Lung (tissue), 12 donors: ENCODE results near the gene TNFSF9. TPM values are rescaled to one million over a fixed set of nuclear protein-coding genes. Genes with fewer than 3 reads are reported as not detected.
A peak's percentile ranks its signal among the peaks of the same experiment; 100 is the strongest.
"Not testable (repeated sequence)": the region's sequence is repeated elsewhere in the genome, so short reads cannot be mapped to it uniquely, and the experiment has no call there.

Source experiments
- ATAC-seq: fragments of 200-7000 bp; cut with Tn5 transposase; one replicate; pipeline ENCODE4 v1.9.1; 2020; ENCODE audit warnings: moderate number of reproducible peaks; ENCODE audit not compliant: insufficient read depth, low FRiP score
- DNase-seq, 3 donors: peaks; one replicate each; pipeline ENCODE4 v3.0.0-alpha.2; 2013 to 2017
- H3K27ac ChIP-seq, 2 donors: one replicate each; pipeline ENCODE4 v1.5.1; 2013; ENCODE audit warnings: mild to moderate bottlenecking in 2 of 2, moderate library complexity in 2 of 2, control low read depth in 1 of 2, inconsistent platforms in 1 of 2, low read depth in 1 of 2, low read length in 1 of 2
- H3K27me3 ChIP-seq, 3 donors: one replicate each; pipeline ENCODE4 v1.5.1; 2013; ENCODE audit warnings: low read length in 2 of 3; ENCODE audit not compliant: control insufficient read depth in 3 of 3, insufficient read depth in 3 of 3
- H3K36me3 ChIP-seq, 4 donors: one replicate each; pipeline ENCODE4 v1.5.1; 2013; ENCODE audit warnings: low read length in 4 of 4, mild to moderate bottlenecking in 1 of 4, moderate library complexity in 1 of 4; ENCODE audit not compliant: control insufficient read depth in 4 of 4, insufficient read depth in 4 of 4
- H3K4me1 ChIP-seq, 5 donors: one replicate each; pipeline ENCODE4 v1.5.1; 2013; ENCODE audit warnings: low read length in 5 of 5, mild to moderate bottlenecking in 2 of 5, moderate library complexity in 1 of 5; ENCODE audit not compliant: control insufficient read depth in 5 of 5, insufficient read depth in 5 of 5
- H3K4me3 ChIP-seq: one replicate; pipeline ENCODE4 v1.5.1; 2013; ENCODE audit warnings: mild to moderate bottlenecking, control low read depth, moderate library complexity
- H3K9ac ChIP-seq, 2 donors: one replicate each; pipeline ENCODE4 v1.5.1; 2013; ENCODE audit warnings: low read length in 2 of 2, control low read depth in 1 of 2; ENCODE audit not compliant: insufficient read depth in 1 of 2
- H3K9me3 ChIP-seq, 4 donors: one replicate each; pipeline ENCODE4 v1.5.1; 2013; ENCODE audit warnings: low read length in 3 of 4, mild to moderate bottlenecking in 1 of 4, moderate library complexity in 1 of 4; ENCODE audit not compliant: control insufficient read depth in 4 of 4, insufficient read depth in 3 of 4
- WGBS, 2 donors: extraction: QIAGEN DNeasy Blood & Tissue Kit; methylation state at CpG; one replicate each; pipeline ENCODE4 v1.1.7; 2013; 5-methylcytosine and 5-hydroxymethylcytosine counted together
- polyA plus RNA-seq, 2 donors: library from polyadenylated mRNA; stranded (reverse); fragments of 200-250 nt; gene quantifications; one replicate each; pipeline ENCODE4 v1.2.1, GENCODE V29; 2013
- total RNA-seq, 2 donors: library from RNA; depleted of rRNA in 1 of 2; stranded (reverse); fragments of >200 nt in 1 of 2; gene quantifications; one replicate each; pipeline ENCODE4 v1.2.1, GENCODE V29; 2014 to 2021
- TF ChIP-seq, protein P1 (sequence below): IDR thresholded peaks from 2 replicates; pipeline ENCODE4 v1.5.1; 2012; ENCODE audit warnings: mild to moderate bottlenecking; ENCODE audit errors: control extremely low read depth, extremely low read depth
- donor health status: control.
- donor health status: control.
- donor health status: Bipolar disorder and iron deficiency.
- donor health status: healthy.
- donor health status: DM: yes; HTN: yes; CAD: no.

Gene TNFSF9
- total and polyA plus RNA-seq, 4 donors = 1.00 to 10.1 (median 5.9) TPM

GRCh38 chr19:6577476-6578125, 46.8 kb downstream of the TNFSF9 start:
- 49 to 65% methylated on average over 5 of the region's 5 CpGs for WGBS, 2 donors
- Histone ChIP-seq H3K4me1 (peaks cover 0 to 2% (median 0%) of the 10 kb centered on the region in 5 donors), H3K27me3 (no peaks in the 10 kb centered on the region), H3K9ac (no peak overlapping the region), H3K9me3 (no peaks in the 10 kb centered on the region), H3K27ac (peak overlapping the region in 1 of 2 donors; percentile 31), H3K4me3 (no peak overlapping the region), H3K36me3 (no peaks in the 10 kb centered on the region)
- DNase-seq (peak in 1 of 3 donors; percentile 14), ATAC-seq (peak; percentile 27)
- TF ChIP-seq, protein P1, sequence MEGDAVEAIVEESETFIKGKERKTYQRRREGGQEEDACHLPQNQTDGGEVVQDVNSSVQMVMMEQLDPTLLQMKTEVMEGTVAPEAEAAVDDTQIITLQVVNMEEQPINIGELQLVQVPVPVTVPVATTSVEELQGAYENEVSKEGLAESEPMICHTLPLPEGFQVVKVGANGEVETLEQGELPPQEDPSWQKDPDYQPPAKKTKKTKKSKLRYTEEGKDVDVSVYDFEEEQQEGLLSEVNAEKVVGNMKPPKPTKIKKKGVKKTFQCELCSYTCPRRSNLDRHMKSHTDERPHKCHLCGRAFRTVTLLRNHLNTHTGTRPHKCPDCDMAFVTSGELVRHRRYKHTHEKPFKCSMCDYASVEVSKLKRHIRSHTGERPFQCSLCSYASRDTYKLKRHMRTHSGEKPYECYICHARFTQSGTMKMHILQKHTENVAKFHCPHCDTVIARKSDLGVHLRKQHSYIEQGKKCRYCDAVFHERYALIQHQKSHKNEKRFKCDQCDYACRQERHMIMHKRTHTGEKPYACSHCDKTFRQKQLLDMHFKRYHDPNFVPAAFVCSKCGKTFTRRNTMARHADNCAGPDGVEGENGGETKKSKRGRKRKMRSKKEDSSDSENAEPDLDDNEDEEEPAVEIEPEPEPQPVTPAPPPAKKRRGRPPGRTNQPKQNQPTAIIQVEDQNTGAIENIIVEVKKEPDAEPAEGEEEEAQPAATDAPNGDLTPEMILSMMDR = no peak

- 88 to 90% methylated on average over 7 of the region's 7 CpGs for WGBS, 2 donors
- no peak for ATAC-seq
- H3K9ac ChIP-seq = no peak overlapping the region
- H3K27me3 ChIP-seq = no peaks in the 10 kb centered on the region
- TF ChIP-seq, protein P1 = no peak
- peaks cover 0 to 2% (median 0%) of the 10 kb centered on the region in 5 donors for H3K4me1 ChIP-seq
- no peaks in the 10 kb centered on the region for H3K9me3 ChIP-seq
- H3K27ac ChIP-seq = no peak overlapping the region
- no peak overlapping the region for H3K4me3 ChIP-seq
- DNase-seq = no peak
- no peaks in the 10 kb centered on the region for H3K36me3 ChIP-seq
Measured at GRCh38 chr19:6579450-6580178, 48.8 kb downstream of the TNFSF9 start.

DNA sequence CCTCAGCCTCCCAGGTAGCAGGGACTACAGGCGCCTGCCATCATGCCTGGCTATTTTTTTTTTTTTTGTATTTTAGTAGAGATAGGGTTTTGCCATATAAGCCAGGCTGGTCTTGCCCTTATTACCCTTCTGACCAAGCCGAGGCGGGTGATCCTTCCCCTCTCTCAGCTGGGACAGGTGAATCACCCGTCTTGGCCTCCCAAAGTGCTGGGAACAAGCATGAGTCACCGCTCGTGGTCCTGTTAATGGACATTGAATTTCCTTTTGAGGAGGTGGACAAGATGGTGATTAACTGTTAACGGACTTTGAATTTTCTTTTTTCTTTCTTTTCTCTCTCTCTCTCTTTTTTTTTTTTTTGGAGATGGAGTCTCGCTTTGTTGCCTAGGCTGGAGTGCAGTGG, 49.5 kb downstream of the TNFSF9 start:
- Histone ChIP-seq H3K9me3 (no peaks in the 10 kb centered on the region), H3K27ac (no peak overlapping the region), H3K4me1 (peaks cover 0 to 2% (median 0%) of the 10 kb centered on the region in 5 donors), H3K9ac (no peak overlapping the region), H3K4me3 (no peak overlapping the region), H3K36me3 (no peaks in the 10 kb centered on the region), H3K27me3 (peaks cover 0 to 1% (median 0%) of the 10 kb centered on the region in 3 donors)
- WGBS, 2 donors = 75 to 80% methylated on average over 8 of the region's 8 CpGs
- TF ChIP-seq, protein P1 = no peak
- DNase-seq (no peak), ATAC-seq (no peak)

GRCh38 chr19:6582515-6583484, 52.0 kb downstream of the TNFSF9 start:
- not testable (repeated sequence) for DNase-seq, H3K27ac ChIP-seq, H3K4me3 ChIP-seq, H3K36me3 ChIP-seq, ATAC-seq, H3K9me3 ChIP-seq, H3K4me1 ChIP-seq, H3K9ac ChIP-seq
- H3K27me3 ChIP-seq = peaks cover 1 to 22% (median 19%) of the 10 kb centered on the region in 3 donors
- WGBS, 2 donors = 89% methylated on average over 16 of the region's 16 CpGs
